Measurements from ENCODE around the gene POU2F3.

GRCh38 chr11:120212259-120212878 lies 27.6 kb upstream of the POU2F3 start:
- TF ChIP-seq CTCF (conservative IDR thresholded peaks at IDR 0.05) (no peak), ZFX (IDR thresholded peaks at IDR 0.05) (no peak)

Data from C4-2B (cell line).